ENCODE data around the gene LHX1.

LHX1 gene

DNA sequence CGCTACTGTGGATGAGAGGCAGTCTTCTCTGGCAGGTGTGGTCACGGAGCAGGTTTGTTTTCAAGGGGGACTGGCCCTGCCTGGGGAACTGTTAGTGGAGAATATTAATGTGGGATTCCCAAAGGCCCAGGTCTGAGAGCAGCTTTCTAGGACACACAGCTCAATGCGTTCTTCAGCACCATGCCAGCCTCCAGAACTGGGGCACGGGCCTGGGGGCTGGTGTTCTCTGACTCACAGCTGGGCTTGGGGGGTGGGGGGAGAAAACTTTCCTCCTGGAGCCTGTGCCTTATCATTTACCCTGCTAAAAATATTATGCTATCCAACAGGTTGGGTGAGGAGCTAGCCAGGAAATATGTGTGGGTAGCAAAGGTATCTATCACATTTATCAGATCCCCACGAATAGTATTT, 13.5 kb upstream of the LHX1 start:
- TF ChIP-seq CTCF (IDR thresholded peaks at IDR 0.05; ENCODE audit: low read length, missing control alignments): no peak
- H3K4me3 ChIP-seq (replicated peaks; ENCODE audit: low read depth, low read length): no peak overlapping the region
- DNase-seq (ENCODE audit: low read depth): no peak

DNA sequence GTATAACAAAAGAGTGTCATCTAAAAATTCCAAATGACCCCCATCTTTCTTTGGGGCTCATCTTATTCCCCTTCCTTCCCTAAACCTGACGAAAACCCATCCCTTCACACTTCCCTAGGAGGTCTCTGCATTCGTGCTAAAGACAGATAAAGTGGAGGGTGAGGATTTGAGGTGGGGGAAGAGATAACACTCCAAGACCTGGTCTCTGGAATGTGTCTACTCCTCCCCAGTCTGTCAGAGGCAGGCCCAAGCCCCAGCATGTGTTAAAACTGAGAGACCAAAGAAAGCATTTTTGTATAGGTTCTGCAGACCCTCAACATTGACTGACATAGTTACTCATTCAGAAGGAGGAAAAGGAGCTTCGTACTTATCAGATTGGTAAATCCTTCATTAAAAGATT, 11.0 kb upstream of the LHX1 start:
- no peak for DNase-seq (ENCODE audit: low read depth)
- TF ChIP-seq CTCF (IDR thresholded peaks at IDR 0.05; ENCODE audit: low read length, missing control alignments): no peak
- H3K4me3 ChIP-seq (replicated peaks; ENCODE audit: low read depth, low read length): no peak overlapping the region

DNA sequence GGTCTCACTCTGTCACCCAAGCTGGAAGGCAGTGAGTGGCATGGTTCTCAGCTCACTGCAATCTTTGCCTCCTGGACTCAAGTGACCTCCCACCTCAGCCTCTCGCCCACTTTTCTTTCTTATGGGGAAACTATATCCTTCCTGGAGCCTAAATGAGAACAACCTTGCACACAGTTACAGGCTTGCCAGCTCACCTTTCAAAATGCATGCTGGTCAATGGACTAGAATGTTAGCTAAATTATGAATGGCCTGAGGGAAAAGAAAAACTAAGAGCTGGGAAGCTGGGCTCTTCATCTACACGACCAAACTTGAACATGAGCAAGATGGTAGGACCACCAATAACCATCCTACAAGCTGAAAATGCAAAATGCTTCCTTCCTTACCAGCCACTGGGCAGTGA, 10.6 kb upstream of the LHX1 start:
- H3K4me3 ChIP-seq (replicated peaks; ENCODE audit: low read depth, low read length): no peak overlapping the region
- no peak for TF ChIP-seq CTCF (IDR thresholded peaks at IDR 0.05; ENCODE audit: low read length, missing control alignments)
- no peak for DNase-seq (ENCODE audit: low read depth)

DNA sequence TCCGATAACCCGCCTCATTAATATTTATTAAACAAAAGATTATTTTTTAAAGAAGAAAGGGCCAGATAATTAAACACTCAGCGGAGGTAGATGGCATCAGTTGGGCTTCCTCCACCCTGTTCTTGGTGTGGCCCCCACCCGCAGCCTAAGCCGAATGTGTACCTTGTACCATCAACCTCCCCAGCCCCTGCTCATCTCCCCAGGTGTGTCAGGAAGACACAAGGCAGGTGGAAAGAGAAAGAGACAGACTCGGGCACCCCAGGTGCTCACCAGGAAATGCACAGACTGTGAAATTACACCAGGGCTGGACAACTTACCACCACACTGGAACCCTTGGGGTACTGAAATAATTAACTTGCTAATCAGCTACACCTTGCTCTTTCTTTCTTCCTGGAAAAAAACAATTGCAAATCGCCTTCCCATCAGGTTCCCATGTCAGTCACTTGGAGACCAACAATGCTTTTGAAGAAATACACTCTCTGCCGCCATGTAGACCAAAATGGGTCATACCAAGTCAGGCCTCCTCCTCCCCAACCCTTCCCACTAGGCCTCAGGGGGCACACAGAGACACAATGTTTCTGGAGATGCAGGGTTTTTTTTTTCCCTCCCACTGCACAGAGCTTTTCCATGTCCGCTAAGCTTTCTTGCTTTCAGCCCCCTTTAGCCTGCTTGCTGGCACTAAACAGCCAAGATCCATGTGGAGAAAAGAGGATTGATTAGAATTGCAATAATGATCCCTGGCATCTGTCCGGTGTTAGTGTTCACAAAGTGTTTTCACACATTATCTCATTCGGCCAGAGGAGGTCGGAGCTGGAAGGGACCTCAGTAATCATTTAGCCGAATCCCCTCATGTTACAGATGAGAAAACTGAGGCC, 8.6 kb upstream of the LHX1 start:
- TF ChIP-seq CTCF (IDR thresholded peaks at IDR 0.05; ENCODE audit: low read length, missing control alignments): no peak
- H3K4me3 ChIP-seq (replicated peaks; ENCODE audit: low read depth, low read length): no peak overlapping the region
- no peak for DNase-seq (ENCODE audit: low read depth)

DNA sequence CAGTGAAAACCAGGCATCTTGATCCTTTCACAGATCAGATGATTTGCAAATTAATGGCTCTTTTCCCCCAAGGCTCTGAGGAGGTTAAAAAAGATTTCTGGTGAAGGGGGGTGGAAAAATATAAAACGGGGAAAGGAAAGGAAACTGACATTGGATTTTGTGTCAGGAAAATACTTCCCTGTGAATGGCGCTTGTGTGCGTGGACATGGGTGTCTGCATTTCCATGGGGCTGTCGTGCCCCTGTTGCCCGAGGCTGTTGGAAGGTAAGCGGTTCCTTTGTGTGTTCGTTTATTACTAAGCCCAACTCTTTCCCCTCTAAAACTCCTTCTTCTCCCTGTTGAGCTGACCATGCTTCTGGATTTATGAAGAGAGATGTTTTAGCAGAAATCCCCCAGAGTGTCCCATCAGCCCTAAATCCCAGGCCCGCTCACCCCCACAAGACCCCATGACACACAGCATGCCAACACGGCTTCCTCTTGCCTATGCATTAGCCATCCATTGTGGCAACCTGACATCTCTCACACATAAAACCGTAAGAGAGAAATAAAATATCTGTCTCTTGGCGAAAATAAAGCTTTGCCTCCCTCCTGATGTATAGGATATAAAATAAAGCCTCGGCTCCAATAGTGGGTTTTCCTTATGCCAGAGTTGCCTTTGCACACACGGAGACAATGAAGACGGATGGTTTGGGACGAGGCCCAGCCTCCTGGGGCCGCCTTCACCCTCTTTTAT, 7.3 kb upstream of the LHX1 start:
- no peak for TF ChIP-seq CTCF (IDR thresholded peaks at IDR 0.05; ENCODE audit: low read length, missing control alignments)
- no peak for DNase-seq (ENCODE audit: low read depth)
- no peak overlapping the region for H3K4me3 ChIP-seq (replicated peaks; ENCODE audit: low read depth, low read length)

DNA sequence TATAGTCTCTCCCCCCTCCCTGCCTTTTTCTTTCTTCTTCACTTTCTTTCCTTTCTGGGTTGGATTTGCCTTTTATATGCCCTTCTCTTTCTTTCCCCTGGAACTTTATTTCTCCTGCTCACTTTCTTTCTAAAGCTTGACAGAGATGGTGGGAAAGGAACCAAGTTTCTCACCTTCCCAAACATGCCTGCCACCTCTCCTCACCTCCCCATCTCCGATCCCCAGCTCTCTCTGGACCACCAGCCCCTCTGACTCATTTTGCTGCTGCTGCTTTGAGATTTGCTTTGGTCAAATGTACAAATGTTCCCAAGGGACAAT, 6.7 kb upstream of the LHX1 start:
- TF ChIP-seq CTCF (IDR thresholded peaks at IDR 0.05; ENCODE audit: low read length, missing control alignments): no peak
- DNase-seq (ENCODE audit: low read depth): no peak
- H3K4me3 ChIP-seq (replicated peaks; ENCODE audit: low read depth, low read length): no peak overlapping the region
